Loucy (cell line): ENCODE data around the gene MYOF.

ENCODE experiments used
- H2AFZ ChIP-seq: fragments of 200-600 bp; sonication (generic); 2 replicates; pipeline ENCODE4 v1.6.0; 2016; ENCODE audit warnings: antibody characterized with exemption, mild to moderate bottlenecking, low read length, moderate library complexity
- H3F3A ChIP-seq: fragments of 200-600 bp; 2 replicates; pipeline ENCODE4 v1.6.0; 2016; ENCODE audit warnings: antibody characterized with exemption, low read depth, mild to moderate bottlenecking
- H3K27me3 ChIP-seq: fragments of 200-600 bp; sonication (generic); 2 replicates; pipeline ENCODE4 v1.6.1; 2014; ENCODE audit warnings: low read length, mild to moderate bottlenecking; ENCODE audit not compliant: insufficient read depth, poor library complexity, severe bottlenecking
- H3K36me3 ChIP-seq: fragments of 200-600 bp; sonication (generic); 2 replicates; pipeline ENCODE4 v1.6.1; 2016; ENCODE audit warnings: low read length; ENCODE audit not compliant: insufficient read depth
- H3K4me1 ChIP-seq: fragments of 200-600 bp; sonication (generic); 2 replicates; pipeline ENCODE4 v1.5.1; 2014; ENCODE audit warnings: low read length, mild to moderate bottlenecking; ENCODE audit not compliant: insufficient read depth, poor library complexity, severe bottlenecking
- H3K4me2 ChIP-seq: fragments of 200-600 bp; sonication (generic); 2 replicates; pipeline ENCODE4 v1.6.0; 2014; ENCODE audit warnings: antibody characterized with exemption, low read length, low read depth, mild to moderate bottlenecking; ENCODE audit not compliant: poor library complexity, severe bottlenecking
- H3K4me3 ChIP-seq: fragments of 200-600 bp; sonication (generic); 2 replicates; pipeline ENCODE4 v1.5.1; 2014; ENCODE audit warnings: low read length, mild to moderate bottlenecking, mixed read lengths; ENCODE audit not compliant: poor library complexity, severe bottlenecking
- H3K79me2 ChIP-seq: fragments of 200-600 bp; sonication (generic); 2 replicates; pipeline ENCODE4 v1.6.1; 2014; ENCODE audit warnings: low read length; ENCODE audit not compliant: insufficient read depth
- H3K9ac ChIP-seq: fragments of 200-600 bp; sonication (generic); 2 replicates; pipeline ENCODE4 v1.6.0; 2014; ENCODE audit warnings: mild to moderate bottlenecking, low read depth, low read length, moderate library complexity; ENCODE audit not compliant: poor library complexity, severe bottlenecking
- H3K9me2 ChIP-seq: fragments of 200-600 bp; sonication (generic); replicated peaks from 2 replicates; pipeline ENCODE4 v1.6.1; 2016; ENCODE audit warnings: low read depth, low read length, mixed read lengths
- H3K9me3 ChIP-seq: fragments of 200-600 bp; sonication (generic); 2 replicates; pipeline ENCODE4 v1.6.1; 2014; ENCODE audit warnings: mild to moderate bottlenecking, antibody characterized with exemption, low read length, low read depth; ENCODE audit not compliant: insufficient read depth
- H4K20me1 ChIP-seq: fragments of 200-600 bp; sonication (generic); 2 replicates; pipeline ENCODE4 v1.6.0; 2014; ENCODE audit warnings: antibody characterized with exemption, low read length, mild to moderate bottlenecking; ENCODE audit not compliant: insufficient read depth, poor library complexity, severe bottlenecking
- EZH2phosphoT487 ChIP-seq: fragments of 200-600 bp; IDR thresholded peaks from 2 replicates; pipeline ENCODE4 v1.6.1; 2018; ENCODE audit warnings: antibody characterized with exemption, mild to moderate bottlenecking, moderate library complexity, borderline replicate concordance
- TF ChIP-seq, protein P1 (sequence below): fragments of 200-600 bp; sonication (generic); conservative IDR thresholded peaks from 2 replicates; pipeline ENCODE4 v1.5.1; 2014; ENCODE audit warnings: mild to moderate bottlenecking, antibody characterized with exemption, low read length

MYOF gene

DNA sequence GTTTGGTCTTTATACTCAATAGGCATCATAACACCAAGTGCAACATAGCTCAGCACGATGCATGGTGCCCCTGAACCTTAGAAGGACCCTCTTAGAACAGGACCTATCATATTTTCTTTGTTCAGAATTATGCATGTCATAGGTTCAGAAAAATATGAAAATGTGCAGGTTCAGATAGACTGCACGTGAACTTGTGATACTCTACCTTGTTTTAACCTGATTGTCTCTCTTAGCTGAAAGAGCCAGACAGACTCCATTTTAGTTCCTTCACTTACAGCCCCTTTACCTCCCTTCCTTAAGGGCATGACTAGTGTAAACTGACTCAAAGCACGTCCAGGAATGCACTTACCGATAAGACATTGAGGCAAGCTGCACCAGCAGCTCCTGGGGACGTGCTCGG lies 35.1 kb downstream of the MYOF start:
- Histone ChIP-seq H3K4me2 (no peak overlapping the region), H3K36me3 (no peaks in the 10 kb centered on the region), H3K4me1 (no peaks in the 10 kb centered on the region), H3K9me3 (no peaks in the 10 kb centered on the region), H3K9ac (no peak overlapping the region), H3F3A (no peaks in the 10 kb centered on the region), H2AFZ (no peak overlapping the region), H3K79me2 (no peaks in the 10 kb centered on the region), H3K4me3 (no peak overlapping the region), H4K20me1 (no peaks in the 10 kb centered on the region), H3K9me2 (no peaks in the 10 kb centered on the region), H3K27me3 (no peaks in the 10 kb centered on the region)
- TF ChIP-seq, protein P1, sequence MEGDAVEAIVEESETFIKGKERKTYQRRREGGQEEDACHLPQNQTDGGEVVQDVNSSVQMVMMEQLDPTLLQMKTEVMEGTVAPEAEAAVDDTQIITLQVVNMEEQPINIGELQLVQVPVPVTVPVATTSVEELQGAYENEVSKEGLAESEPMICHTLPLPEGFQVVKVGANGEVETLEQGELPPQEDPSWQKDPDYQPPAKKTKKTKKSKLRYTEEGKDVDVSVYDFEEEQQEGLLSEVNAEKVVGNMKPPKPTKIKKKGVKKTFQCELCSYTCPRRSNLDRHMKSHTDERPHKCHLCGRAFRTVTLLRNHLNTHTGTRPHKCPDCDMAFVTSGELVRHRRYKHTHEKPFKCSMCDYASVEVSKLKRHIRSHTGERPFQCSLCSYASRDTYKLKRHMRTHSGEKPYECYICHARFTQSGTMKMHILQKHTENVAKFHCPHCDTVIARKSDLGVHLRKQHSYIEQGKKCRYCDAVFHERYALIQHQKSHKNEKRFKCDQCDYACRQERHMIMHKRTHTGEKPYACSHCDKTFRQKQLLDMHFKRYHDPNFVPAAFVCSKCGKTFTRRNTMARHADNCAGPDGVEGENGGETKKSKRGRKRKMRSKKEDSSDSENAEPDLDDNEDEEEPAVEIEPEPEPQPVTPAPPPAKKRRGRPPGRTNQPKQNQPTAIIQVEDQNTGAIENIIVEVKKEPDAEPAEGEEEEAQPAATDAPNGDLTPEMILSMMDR = no peak
- TF ChIP-seq EZH2phosphoT487 = no peak

DNA sequence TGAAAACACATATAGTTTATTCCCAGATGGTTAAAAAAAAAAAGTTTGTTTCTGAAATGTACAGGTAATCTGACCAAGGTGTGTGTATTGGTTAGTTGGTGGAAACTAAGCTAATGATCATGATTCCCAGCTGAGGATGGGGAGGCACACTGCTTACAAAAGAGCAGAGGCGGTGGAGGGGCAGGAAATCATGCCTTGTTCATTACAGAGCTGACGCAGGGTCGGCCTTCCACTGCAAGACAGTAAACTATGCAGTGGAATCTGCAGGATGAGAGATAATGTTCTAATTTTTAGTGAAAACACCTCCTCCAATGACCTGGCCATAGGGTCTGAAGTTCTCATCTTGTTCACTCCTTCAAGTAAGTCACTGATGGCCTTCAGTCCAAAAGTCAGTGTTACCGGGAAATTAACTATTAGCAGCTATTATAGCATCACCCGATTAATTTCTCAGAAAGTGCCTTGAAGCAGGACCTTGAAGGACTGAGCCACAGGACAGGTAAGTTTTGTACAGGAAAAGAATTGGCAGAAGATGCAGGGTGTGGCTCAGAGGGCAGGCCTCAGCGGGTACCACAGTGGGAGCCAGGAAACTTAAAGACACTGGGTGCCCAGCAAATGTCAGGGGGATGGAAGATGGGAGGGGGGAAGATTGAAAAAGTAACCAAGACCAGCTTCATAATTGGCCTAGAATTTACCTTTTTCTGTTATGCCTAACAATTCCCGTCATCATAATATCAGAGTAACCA lies 36.0 kb downstream of the MYOF start:
- TF ChIP-seq EZH2phosphoT487 = no peak
- H3K4me3 ChIP-seq = no peak overlapping the region
- H3K4me2 ChIP-seq = no peak overlapping the region
- no peaks in the 10 kb centered on the region for H3F3A ChIP-seq
- H3K9ac ChIP-seq = no peak overlapping the region
- no peak overlapping the region for H2AFZ ChIP-seq
- H3K79me2 ChIP-seq = no peaks in the 10 kb centered on the region
- H4K20me1 ChIP-seq = no peaks in the 10 kb centered on the region
- H3K9me3 ChIP-seq = no peaks in the 10 kb centered on the region
- no peaks in the 10 kb centered on the region for H3K27me3 ChIP-seq
- no peaks in the 10 kb centered on the region for H3K36me3 ChIP-seq
- H3K9me2 ChIP-seq = no peaks in the 10 kb centered on the region
- H3K4me1 ChIP-seq = no peaks in the 10 kb centered on the region

DNA sequence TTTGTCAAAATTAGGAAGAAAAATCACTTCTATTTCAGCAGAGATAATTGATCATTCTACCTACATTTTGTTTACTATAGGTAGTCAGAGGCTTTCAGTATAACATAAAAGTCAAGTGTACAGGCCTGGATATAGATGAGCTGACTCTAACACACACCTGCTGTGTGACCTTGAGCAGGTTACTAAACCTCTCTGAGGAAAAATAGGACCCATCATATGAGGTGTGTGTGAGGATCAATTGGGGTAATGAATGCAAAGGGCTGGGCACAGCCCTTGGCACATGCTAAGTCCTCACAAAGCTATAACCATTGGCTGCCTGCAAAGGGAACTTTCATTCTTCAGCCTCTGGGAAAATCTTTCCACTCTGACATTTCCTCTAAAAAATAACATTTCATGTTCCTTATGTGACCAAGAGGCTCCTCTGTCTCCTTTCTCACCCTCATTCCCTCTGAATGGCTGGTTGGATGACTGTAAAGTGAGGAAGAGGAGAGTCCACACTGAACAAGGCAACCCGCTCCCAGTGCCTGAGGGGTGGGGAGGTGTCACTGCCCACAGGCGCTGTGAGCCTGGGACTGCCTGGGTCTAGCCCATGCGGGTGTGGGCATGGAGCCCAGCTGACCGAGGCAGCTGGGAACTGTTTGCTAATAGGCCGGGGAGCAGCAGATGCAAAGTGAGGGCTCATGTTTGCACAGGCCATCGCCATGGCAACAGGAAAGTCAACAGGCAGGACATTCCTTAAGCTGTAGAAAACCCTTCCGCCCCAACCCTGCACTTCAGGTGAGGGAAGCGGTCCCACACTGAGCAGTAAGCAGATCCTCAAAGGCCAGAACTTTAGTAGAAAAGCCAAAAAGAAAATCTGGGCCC lies 36.8 kb downstream of the MYOF start:
- Histone ChIP-seq H3K9me2 (no peaks in the 10 kb centered on the region), H3K79me2 (no peaks in the 10 kb centered on the region), H3F3A (no peaks in the 10 kb centered on the region), H3K36me3 (no peaks in the 10 kb centered on the region), H3K4me3 (no peak overlapping the region), H4K20me1 (no peaks in the 10 kb centered on the region), H3K4me1 (no peaks in the 10 kb centered on the region), H2AFZ (no peak overlapping the region), H3K9me3 (no peaks in the 10 kb centered on the region), H3K27me3 (no peaks in the 10 kb centered on the region), H3K4me2 (no peak overlapping the region), H3K9ac (no peak overlapping the region)
- no peak for TF ChIP-seq EZH2phosphoT487
- TF ChIP-seq, protein P1 = no peak
